Cardiac muscle cell (in vitro differentiated cells and primary cell): ENCODE measurements around the gene ORMDL2. TPM values are rescaled to one million over a fixed set of nuclear protein-coding genes. Genes with fewer than 3 reads are reported as not detected.

Experiments
- DNase-seq, 2 donors: peaks; one replicate each; pipeline versions ENCODE4 v3.0.0 to v3.0.0-alpha.2; 2010 to 2017; ENCODE audit warnings: low read depth in 1 of 2, low spot score in 1 of 2
- H3K27ac ChIP-seq: fragments of 200-600 bp; sonication (generic); 2 replicates; pipeline ENCODE4 v1.5.1; 2016
- H3K27me3 ChIP-seq: fragments of 200-600 bp; sonication (generic); 2 replicates; pipeline ENCODE4 v1.6.0; 2016; ENCODE audit warnings: control low read depth
- H3K36me3 ChIP-seq: fragments of 200-600 bp; sonication (generic); 2 replicates; pipeline ENCODE4 v1.5.1; 2016; ENCODE audit warnings: control low read depth
- H3K4me1 ChIP-seq: fragments of 200-600 bp; sonication (generic); 2 replicates; pipeline ENCODE4 v1.8.1; 2017; ENCODE audit warnings: low read depth, mild to moderate bottlenecking, mixed run types
- H3K4me3 ChIP-seq: fragments of 200-600 bp; sonication (generic); 2 replicates; pipeline ENCODE4 v1.5.1; 2016; ENCODE audit warnings: mild to moderate bottlenecking
- H3K9me3 ChIP-seq: fragments of 200-600 bp; sonication (generic); 2 replicates; pipeline ENCODE4 v1.5.1; 2017; ENCODE audit warnings: low read depth, mild to moderate bottlenecking, control low read depth
- CTCF ChIP-seq: IDR thresholded peaks from 2 replicates; pipeline ENCODE4 v1.5.1; 2012; ENCODE audit warnings: low read depth, mild to moderate bottlenecking, low read length
- polyA plus RNA-seq: library from polyadenylated mRNA; unstranded; fragments of >200 nt; fragmentation: Nextera tagmentation; extraction: Ambion mirVana; gene quantifications from 2 replicates; pipeline ENCODE4 v1.2.1, GENCODE V29; 2016
- total RNA-seq: library from RNA; depleted of rRNA; stranded (reverse); fragments of >200 nt; gene quantifications from 2 replicates; pipeline ENCODE4 v1.2.3, GENCODE V29; 2016

ORMDL2 gene
- total RNA-seq (9.0 and 9.4 TPM in 2 replicates), polyA plus RNA-seq (54.3 and 58.9 TPM in 2 replicates)

GRCh38 chr12:55817345-55818139 lies at the start of gene ORMDL2, which contains the start of gene SARNP:
ORMDL2 (plus strand) TSS chr12:55818041; CDS start chr12:55819000, 959 bp downstream.
SARNP (minus strand) TSS chr12:55817724; CDS start chr12:55817701, 23 bp downstream.
- Histone ChIP-seq H3K27me3 (no peaks in the 10 kb centered on the region), H3K27ac (peak within 1 kb of the TSS; percentile 90), H3K9me3 (no peaks in the 10 kb centered on the region), H3K4me1 (peaks cover 18% of the 10 kb centered on the region), H3K36me3 (peaks cover 34% of the 10 kb centered on the region), H3K4me3 (peak within 1 kb of the TSS; percentile 92)
- DNase-seq, result peak; percentile 99 to 100
- TF ChIP-seq CTCF, result no peak

- peak overlapping the region; percentile 79 for H3K27ac ChIP-seq
- H3K4me3 ChIP-seq, result no peak overlapping the region
- peak in 1 of 2 donors; percentile 62 for DNase-seq
- no peaks in the 10 kb centered on the region for H3K36me3 ChIP-seq
- H3K9me3 ChIP-seq, result no peaks in the 10 kb centered on the region
- TF ChIP-seq CTCF, result no peak
- H3K27me3 ChIP-seq, result no peaks in the 10 kb centered on the region
- peaks cover 21% of the 10 kb centered on the region for H3K4me1 ChIP-seq
These were observed 46.1 kb upstream of the ORMDL2 start for GRCh38 chr12:55771736-55772135.

GRCh38 chr12:55777856-55778255 lies 40.0 kb upstream of the ORMDL2 start:
- Histone ChIP-seq H3K9me3 (no peaks in the 10 kb centered on the region), H3K36me3 (peaks cover 11% of the 10 kb centered on the region)

GRCh38 chr12:55780685-55781084 lies 37.2 kb upstream of the ORMDL2 start:
- H3K27ac ChIP-seq, result no peak overlapping the region
- peaks cover 33% of the 10 kb centered on the region for H3K36me3 ChIP-seq
- H3K4me3 ChIP-seq, result no peak overlapping the region
- TF ChIP-seq CTCF, result no peak
- H3K9me3 ChIP-seq, result no peaks in the 10 kb centered on the region
- H3K27me3 ChIP-seq, result no peaks in the 10 kb centered on the region
- no peaks in the 10 kb centered on the region for H3K4me1 ChIP-seq
- DNase-seq, result peak in 1 of 2 donors; percentile 56

More at GRCh38 chr12:55777856-55778255, 40.0 kb upstream of the ORMDL2 start:
- H3K27me3 ChIP-seq, result no peaks in the 10 kb centered on the region
- H3K4me1 ChIP-seq, result peaks cover 4% of the 10 kb centered on the region
- DNase-seq, result no peak
- no peak overlapping the region for H3K27ac ChIP-seq
- H3K4me3 ChIP-seq, result no peak overlapping the region
- TF ChIP-seq CTCF, result no peak

- H3K9me3 ChIP-seq, result no peaks in the 10 kb centered on the region
- H3K4me3 ChIP-seq, result no peak overlapping the region
- H3K27ac ChIP-seq, result peak overlapping the region; percentile 44
- H3K4me1 ChIP-seq, result no peaks in the 10 kb centered on the region
- TF ChIP-seq CTCF, result no peak
- DNase-seq, result no peak
- no peaks in the 10 kb centered on the region for H3K27me3 ChIP-seq
- H3K36me3 ChIP-seq, result peaks cover 59% of the 10 kb centered on the region
These were observed 29.3 kb upstream of the ORMDL2 start for GRCh38 chr12:55788546-55788945.
